Testis (tissue), 2 donors: ENCODE measurements around the gene TXNRD3.

Source experiments
- POLR2A ChIP-seq: fragments of 450-650 bp; IDR thresholded peaks from one replicate; pipeline ENCODE4 v1.6.1; 2017; ENCODE audit warnings: antibody characterized with exemption, mild to moderate bottlenecking, moderate library complexity
- TF ChIP-seq, protein P1 (sequence below), 3 experiments: fragments of 450-650 bp in 2 of 3; fragments of 200-600 bp in 1 of 3; sonication (generic) in 1 of 3; IDR thresholded peaks; one replicate each; pipeline ENCODE4 v1.5.1; 2016 to 2019; ENCODE audit warnings: antibody characterized with exemption in 3 of 3, mild to moderate bottlenecking in 2 of 3, moderate library complexity in 1 of 3

DNA sequence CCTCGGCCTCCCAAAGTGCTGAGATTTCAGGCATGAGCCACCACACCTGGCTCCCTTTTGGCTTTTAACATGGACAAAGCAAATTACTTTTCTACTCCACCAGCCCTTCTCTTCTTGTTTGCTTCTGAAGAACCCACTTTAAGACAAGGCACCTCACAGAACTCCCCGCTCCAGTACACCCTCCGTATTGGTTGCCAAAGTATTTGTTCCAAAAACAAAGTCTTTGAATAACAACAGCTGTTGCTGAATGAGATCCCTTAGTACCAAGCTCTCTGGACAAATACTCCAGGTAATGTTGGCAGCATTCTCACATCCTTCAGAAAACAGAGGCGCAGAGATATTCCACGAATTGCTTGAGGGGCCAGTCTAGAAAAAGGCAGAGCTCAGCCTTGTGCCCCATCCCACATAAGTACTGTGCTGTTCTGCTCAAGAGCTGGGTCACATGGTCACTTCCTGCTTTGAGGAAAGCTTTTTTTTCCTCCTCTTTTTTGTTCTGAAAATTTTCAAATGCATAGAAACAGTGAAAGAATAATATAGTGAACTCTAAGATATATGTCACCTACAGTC is 41.9 kb upstream of the TXNRD3 start:
- TF ChIP-seq POLR2A = no peak
- TF ChIP-seq, protein P1, sequence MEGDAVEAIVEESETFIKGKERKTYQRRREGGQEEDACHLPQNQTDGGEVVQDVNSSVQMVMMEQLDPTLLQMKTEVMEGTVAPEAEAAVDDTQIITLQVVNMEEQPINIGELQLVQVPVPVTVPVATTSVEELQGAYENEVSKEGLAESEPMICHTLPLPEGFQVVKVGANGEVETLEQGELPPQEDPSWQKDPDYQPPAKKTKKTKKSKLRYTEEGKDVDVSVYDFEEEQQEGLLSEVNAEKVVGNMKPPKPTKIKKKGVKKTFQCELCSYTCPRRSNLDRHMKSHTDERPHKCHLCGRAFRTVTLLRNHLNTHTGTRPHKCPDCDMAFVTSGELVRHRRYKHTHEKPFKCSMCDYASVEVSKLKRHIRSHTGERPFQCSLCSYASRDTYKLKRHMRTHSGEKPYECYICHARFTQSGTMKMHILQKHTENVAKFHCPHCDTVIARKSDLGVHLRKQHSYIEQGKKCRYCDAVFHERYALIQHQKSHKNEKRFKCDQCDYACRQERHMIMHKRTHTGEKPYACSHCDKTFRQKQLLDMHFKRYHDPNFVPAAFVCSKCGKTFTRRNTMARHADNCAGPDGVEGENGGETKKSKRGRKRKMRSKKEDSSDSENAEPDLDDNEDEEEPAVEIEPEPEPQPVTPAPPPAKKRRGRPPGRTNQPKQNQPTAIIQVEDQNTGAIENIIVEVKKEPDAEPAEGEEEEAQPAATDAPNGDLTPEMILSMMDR (IDR thresholded peaks at IDR 0.05) = no peak
